Fibroblast of villous mesenchyme (primary cell): ENCODE data around the gene RAB18. TPM values are rescaled to one million over a fixed set of nuclear protein-coding genes. Genes with fewer than 3 reads are reported as not detected.
"Not testable (repeated sequence)": the region's sequence is repeated elsewhere in the genome, so short reads cannot be mapped to it uniquely, and the experiment has no call there.

Experiments used
- DNase-seq: peaks from one replicate; pipeline ENCODE4 v3.0.0-alpha.2; 2010; ENCODE audit warnings: low read depth
- H3K4me3 ChIP-seq: 2 replicates; pipeline ENCODE4 v1.5.1; 2011; ENCODE audit warnings: low read depth, mild to moderate bottlenecking, low read length
- CTCF ChIP-seq: IDR thresholded peaks from 2 replicates; pipeline ENCODE4 v1.5.1; 2012; ENCODE audit warnings: low read depth, mild to moderate bottlenecking, low read length; ENCODE audit not compliant: insufficient read depth
- total RNA-seq: library from RNA; depleted of rRNA; stranded (reverse); fragments of >200 nt; gene quantifications from 2 replicates; pipeline ENCODE4 v1.2.3, GENCODE V29; 2012

RAB18 gene
- total RNA-seq, 1 donor, result 61.7 TPM

GRCh38 chr10:27464993-27465392, 39.1 kb upstream of the RAB18 start:
- no peak overlapping the region for H3K4me3 ChIP-seq
- no peak for TF ChIP-seq CTCF
- DNase-seq, result no peak

- not testable (repeated sequence) for H3K4me3 ChIP-seq, DNase-seq
These were observed 38.5 kb upstream of the RAB18 start for GRCh38 chr10:27465596-27465995.

GRCh38 chr10:27470885-27471284, 33.2 kb upstream of the RAB18 start:
- H3K4me3 ChIP-seq, result no peak overlapping the region
- no peak for DNase-seq
- TF ChIP-seq CTCF, result no peak

GRCh38 chr10:27474741-27475140, 29.4 kb upstream of the RAB18 start:
- no peak for DNase-seq
- TF ChIP-seq CTCF, result no peak
- H3K4me3 ChIP-seq, result no peak overlapping the region

- DNase-seq, result no peak
- H3K4me3 ChIP-seq, result no peak overlapping the region
- TF ChIP-seq CTCF, result no peak
These were observed 25.1 kb upstream of the RAB18 start for GRCh38 chr10:27479016-27479415.

- no peak overlapping the region for H3K4me3 ChIP-seq
- no peak for TF ChIP-seq CTCF
- DNase-seq, result no peak
These were observed 22.6 kb upstream of the RAB18 start for GRCh38 chr10:27481486-27481885.

GRCh38 chr10:27482984-27483956, 20.8 kb upstream of the RAB18 start:
- DNase-seq, result peak; percentile 3
- TF ChIP-seq CTCF, result no peak
- H3K4me3 ChIP-seq, result no peak overlapping the region
